OCI-LY3 (cell line): ENCODE results near the gene MRPS5.

Experiments
- CTCF ChIP-seq: fragments of 200-600, 300-600 bp; sonication (generic); IDR thresholded peaks from 2 replicates; pipeline ENCODE4 v1.5.1; 2014; ENCODE audit warnings: antibody characterized with exemption, low read length, low read depth
- EZH2phosphoT487 ChIP-seq: fragments of 200-600 bp; shearing (Covaris generic); IDR thresholded peaks from 2 replicates; pipeline ENCODE4 v1.6.1; 2018; ENCODE audit warnings: antibody characterized with exemption, mixed run types, low read depth

- TF ChIP-seq CTCF (no peak), EZH2phosphoT487 (no peak)
These were observed 77.0 kb downstream of the MRPS5 start for GRCh38 chr2:95044601-95045000.
